Smooth muscle cell of the coronary artery (primary cell): Measurements from ENCODE around the gene ADIPOR1. TPM values are rescaled to one million over a fixed set of nuclear protein-coding genes. Genes with fewer than 3 reads are reported as not detected.

Experiments
- total RNA-seq: library from RNA; depleted of rRNA; stranded (reverse); fragments of >200 nt; gene quantifications from 2 replicates; pipeline ENCODE4 v1.2.3, GENCODE V29; 2014; ENCODE audit warnings: low replicate concordance

The ADIPOR1 gene
- total RNA-seq = 94.3 and 141 TPM in 2 replicates

GRCh38 chr1:202957733-202958543 is at the start of gene ADIPOR1:
Gene ADIPOR1, minus strand, starts transcription at chr1:202958312. Its CDS starts 7,242 bp downstream, at chr1:202951070.

GRCh38 chr1:203006948-203007871 is 49.1 kb upstream of the ADIPOR1 start, which contains the start of gene TMEM183A:
Gene TMEM183A, plus strand, starts transcription at chr1:203007374. Its CDS starts 92 bp downstream, at chr1:203007466.

DNA sequence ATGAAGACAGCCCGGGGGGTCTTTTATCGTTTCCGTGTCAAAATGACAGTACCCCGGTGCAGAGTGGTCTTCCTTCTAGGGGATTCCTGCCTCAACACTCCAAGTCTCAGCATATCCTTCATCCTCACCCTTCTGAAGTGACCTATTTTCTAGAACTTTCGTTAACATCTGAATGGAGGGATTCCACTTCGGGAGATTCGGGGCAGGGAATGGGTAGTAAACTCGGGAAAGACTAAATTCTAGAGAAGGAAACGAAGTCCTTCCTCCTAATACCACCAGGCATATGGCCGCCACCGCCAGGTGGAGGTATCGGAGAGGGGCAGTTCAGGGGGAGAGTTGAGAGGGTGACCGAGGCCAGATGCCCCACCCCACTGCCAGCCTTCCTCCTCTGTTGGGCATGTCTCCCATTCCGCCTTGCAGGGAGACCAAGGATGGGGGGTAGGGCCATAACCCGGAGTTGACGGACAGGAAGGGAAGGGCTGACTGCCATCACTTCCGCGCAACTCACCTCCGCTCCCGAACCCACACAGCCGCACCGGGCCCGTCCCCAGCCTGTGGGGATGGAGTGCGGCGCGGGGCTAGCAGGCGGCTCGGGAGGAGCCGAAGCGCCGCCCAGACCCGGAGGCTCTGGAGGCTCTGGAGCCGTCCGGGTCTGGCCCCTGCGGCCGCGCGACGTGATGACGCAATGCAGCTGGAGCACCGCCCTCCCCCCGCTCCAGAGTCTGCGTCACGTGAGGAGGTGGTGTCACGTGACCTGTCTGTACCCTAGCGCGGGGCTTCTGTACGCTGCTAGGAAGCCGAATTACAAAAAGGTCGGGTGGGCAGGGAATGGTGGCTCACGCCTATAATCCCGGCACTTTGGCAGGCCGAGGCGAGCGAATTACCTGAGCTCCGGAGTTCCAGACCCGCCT is 31.3 kb downstream of the ADIPOR1 start, which contains the start of gene KLHL12:
Gene KLHL12 (minus strand): TSS at position 654 of the 911 bp plus-strand sequence. CDS start 2,072 bp downstream, outside the sequence.

Other genes starting within 250 kb of the ADIPOR1 start
- not detected in 2 replicates for gene SYT2, start 247.9 kb downstream of the ADIPOR1 start, total RNA-seq
- gene KDM5B, start 149.9 kb downstream of the ADIPOR1 start, total RNA-seq = 55.0 and 64.0 TPM in 2 replicates
- gene PCAT6, start 147.4 kb downstream of the ADIPOR1 start, total RNA-seq = 0.30 TPM in 1 of 2 replicates, not detected in the other
- 5.7 and 8.2 TPM in 2 replicates for gene RABIF, start 69.2 kb downstream of the ADIPOR1 start, total RNA-seq
- 27.1 and 42.2 TPM in 2 replicates for gene KLHL12, start 31.1 kb downstream of the ADIPOR1 start, total RNA-seq
- 55.0 and 58.0 TPM in 2 replicates for gene CYB5R1, start 8.9 kb upstream of the ADIPOR1 start, total RNA-seq
- gene TMEM183A, start 49.1 kb upstream of the ADIPOR1 start, total RNA-seq = 72.4 and 84.7 TPM in 2 replicates
- gene PPFIA4, start 68.2 kb upstream of the ADIPOR1 start, total RNA-seq = 3.6 and 22.6 TPM in 2 replicates
- not detected in 2 replicates for gene MYOG, start 127.7 kb upstream of the ADIPOR1 start, total RNA-seq
- gene ADORA1, start 169.4 kb upstream of the ADIPOR1 start, total RNA-seq = under 0.01 and 14.6 TPM in 2 replicates
- 0.35 TPM in 1 of 2 replicates, not detected in the other for gene MYBPH, start 217.5 kb upstream of the ADIPOR1 start, total RNA-seq
- gene CHI3L1, start 228.4 kb upstream of the ADIPOR1 start, total RNA-seq = 0.15 and 231 TPM in 2 replicates